Central memory CD8-positive, alpha-beta T cell (primary cell): Measurements from ENCODE around the gene GNAT2.
A peak's percentile ranks its signal among the peaks of the same experiment; 100 is the strongest.

Experiments used
- ATAC-seq: fragments of 150-1000 bp; cut with Tn5 transposase; replicated peaks from 2 replicates; pipeline ENCODE4 v1.10.0; 2022; ENCODE audit warnings: mild to moderate bottlenecking, moderate FRiP score, moderate number of reproducible peaks; ENCODE audit not compliant: poor library complexity, severe bottlenecking; ENCODE audit errors: extremely low read depth
- DNase-seq, 2 donors: peaks; one replicate each; pipeline ENCODE4 v3.0.0; 2021; ENCODE audit warnings: low spot score in 2 of 2
- H3K27ac Mint-ChIP-seq: one replicate; pipeline ENCODE4 v1.8.0; 2022; ENCODE audit warnings: low read depth, mild to moderate bottlenecking, moderate library complexity, mixed read lengths
- H3K27me3 Mint-ChIP-seq: one replicate; pipeline ENCODE4 v1.8.0; 2022; ENCODE audit warnings: mixed read lengths
- H3K36me3 Mint-ChIP-seq: one replicate; pipeline ENCODE4 v1.8.0; 2022; ENCODE audit warnings: mild to moderate bottlenecking, moderate library complexity, mixed read lengths; ENCODE audit not compliant: insufficient read depth
- H3K4me1 Mint-ChIP-seq: one replicate; pipeline ENCODE4 v1.8.0; 2022; ENCODE audit warnings: mixed read lengths
- H3K4me3 Mint-ChIP-seq: one replicate; pipeline ENCODE4 v1.8.0; 2022; ENCODE audit warnings: mild to moderate bottlenecking, moderate library complexity, mixed read lengths
- H3K9me3 Mint-ChIP-seq: one replicate; pipeline ENCODE4 v1.8.0; 2022; ENCODE audit warnings: mixed read lengths

The GNAT2 gene

DNA sequence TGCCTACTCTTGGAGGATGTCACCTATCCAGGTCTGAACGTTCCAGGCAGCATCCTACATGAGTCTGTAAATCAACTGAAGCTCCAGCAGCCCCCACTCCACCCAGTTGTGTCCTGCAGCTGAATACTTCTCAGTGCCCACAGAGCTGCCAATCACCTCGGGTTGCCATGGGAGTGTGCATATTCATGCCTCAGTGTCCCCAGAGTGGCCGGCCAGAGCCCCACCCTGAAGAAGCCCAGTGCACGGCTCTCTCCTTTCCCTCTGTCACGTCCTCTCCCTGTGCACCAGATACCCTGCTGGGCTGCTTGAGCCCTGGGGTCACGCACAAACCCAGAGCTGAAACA, 20.4 kb upstream of the GNAT2 start:
- no peak overlapping the region for H3K4me3 Mint-ChIP-seq
- H3K27ac Mint-ChIP-seq, result no peak overlapping the region
- ATAC-seq, result no peak
- no peaks in the 10 kb centered on the region for H3K9me3 Mint-ChIP-seq
- peaks cover 5% of the 10 kb centered on the region for H3K36me3 Mint-ChIP-seq
- H3K27me3 Mint-ChIP-seq, result peaks cover 8% of the 10 kb centered on the region
- peak in 1 of 2 donors; percentile 9 for DNase-seq
- H3K4me1 Mint-ChIP-seq, result peaks cover 7% of the 10 kb centered on the region

DNA sequence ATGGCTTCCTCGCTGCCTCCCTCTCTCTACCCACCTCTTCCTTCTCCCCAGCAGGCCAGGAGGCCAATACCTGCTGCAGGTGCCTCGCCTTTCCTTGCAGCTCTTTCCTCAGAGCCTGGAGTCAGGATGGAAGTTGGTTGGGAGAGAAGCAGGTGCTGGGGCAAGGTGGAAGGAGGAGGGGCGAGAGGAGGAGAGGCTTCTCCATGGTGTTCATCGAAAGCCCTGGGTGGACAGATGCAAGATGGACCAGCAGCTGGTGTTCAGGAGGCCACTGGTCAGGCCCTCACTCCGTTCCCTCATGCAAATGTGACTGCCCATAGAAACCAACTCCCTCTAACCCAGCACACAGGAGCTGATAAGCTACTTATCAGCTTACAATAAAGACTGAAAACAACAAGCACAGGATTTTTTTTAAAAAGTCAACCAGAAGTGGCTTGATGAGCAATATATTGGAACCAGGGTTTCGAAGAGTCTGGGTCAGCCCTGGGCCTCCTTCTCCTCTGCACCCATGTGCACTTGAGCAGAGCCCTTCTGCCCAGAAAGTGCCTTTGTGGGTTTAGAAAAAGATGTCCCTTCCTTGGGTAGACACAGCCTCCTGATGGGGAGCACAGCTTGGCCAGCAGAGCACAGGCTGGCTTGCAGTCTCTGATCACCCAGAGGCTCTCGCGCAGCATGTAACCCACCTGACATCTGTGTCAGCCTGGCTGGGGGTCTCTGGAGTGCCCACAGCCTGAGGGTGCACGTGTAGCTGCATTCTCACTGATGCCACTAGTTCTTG, 19.8 kb upstream of the GNAT2 start:
- no peaks in the 10 kb centered on the region for H3K9me3 Mint-ChIP-seq
- H3K4me1 Mint-ChIP-seq, result peaks cover 12% of the 10 kb centered on the region
- peak in 1 of 2 donors; percentile 6 for DNase-seq
- H3K36me3 Mint-ChIP-seq, result peaks cover 5% of the 10 kb centered on the region
- H3K27me3 Mint-ChIP-seq, result peaks cover 8% of the 10 kb centered on the region
- H3K27ac Mint-ChIP-seq, result no peak overlapping the region
- ATAC-seq, result no peak
- no peak overlapping the region for H3K4me3 Mint-ChIP-seq

DNA sequence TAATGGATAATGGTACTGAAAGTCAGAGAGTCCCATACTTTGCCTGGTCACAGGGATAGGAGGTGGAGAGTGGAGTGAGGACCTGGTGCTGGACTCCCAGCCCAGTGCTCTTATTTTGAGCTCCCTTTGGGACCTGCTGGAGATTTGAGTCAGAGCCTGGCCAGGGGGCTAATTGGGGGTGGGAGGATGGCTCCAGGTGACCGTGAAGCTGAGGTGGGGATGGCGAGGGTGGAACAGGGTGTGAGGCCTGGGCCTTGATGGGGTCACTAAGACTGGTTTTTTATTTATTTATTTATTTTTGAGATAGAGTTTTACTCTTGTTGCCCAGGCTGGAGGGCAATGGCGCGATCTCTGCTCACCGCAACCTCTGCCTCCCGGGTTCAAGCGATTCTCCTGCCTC, 18.0 kb upstream of the GNAT2 start:
- Mint-ChIP-seq H3K36me3 (peaks cover 2% of the 10 kb centered on the region), H3K4me1 (peaks cover 12% of the 10 kb centered on the region), H3K9me3 (no peaks in the 10 kb centered on the region), H3K4me3 (no peak overlapping the region), H3K27me3 (peaks cover 8% of the 10 kb centered on the region), H3K27ac (peak overlapping the region; percentile 13)
- no peak for ATAC-seq
- DNase-seq, result peak in 1 of 2 donors; percentile 3

DNA sequence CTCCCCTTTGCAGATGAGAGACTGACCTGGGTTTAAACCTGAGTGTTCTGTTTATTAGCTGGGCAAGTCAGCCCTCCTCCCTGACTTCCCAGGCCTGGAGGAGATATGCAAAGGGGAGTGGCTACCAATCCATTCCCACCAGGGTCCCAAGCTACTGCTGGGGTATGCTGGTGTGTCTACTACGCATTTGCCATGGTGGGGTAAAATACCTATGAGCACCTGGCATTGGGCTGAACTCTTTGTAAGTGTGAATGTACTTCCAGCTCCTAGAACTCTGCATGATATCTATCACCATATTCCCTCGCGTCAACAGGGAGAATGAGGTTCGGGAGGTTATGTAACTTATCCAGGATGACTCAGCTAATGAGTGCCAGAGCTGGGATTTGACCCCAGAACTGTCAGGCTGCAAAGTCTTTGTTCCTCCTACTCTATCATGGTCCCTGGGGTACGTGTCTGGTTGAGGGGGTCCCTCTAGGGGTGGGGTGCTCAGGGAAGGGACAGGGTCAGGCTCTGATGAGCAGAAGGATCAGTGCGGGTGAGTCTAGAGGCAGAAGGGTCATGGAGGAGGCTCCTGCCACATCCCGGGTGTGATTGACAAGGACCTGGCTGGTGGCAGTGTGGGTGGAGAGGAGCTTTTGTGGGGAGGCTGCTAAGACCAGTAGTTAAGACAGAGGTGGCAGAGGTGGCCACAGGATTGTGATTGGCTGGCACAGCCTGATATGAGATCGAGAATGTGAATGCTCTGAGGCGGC, 17.0 kb upstream of the GNAT2 start:
- Mint-ChIP-seq H3K4me3 (no peak overlapping the region), H3K27me3 (peaks cover 8% of the 10 kb centered on the region), H3K4me1 (peaks cover 12% of the 10 kb centered on the region), H3K9me3 (no peaks in the 10 kb centered on the region), H3K27ac (peak overlapping the region; percentile 13), H3K36me3 (peaks cover 2% of the 10 kb centered on the region)
- ATAC-seq (no peak), DNase-seq (peak in 1 of 2 donors; percentile 5)

DNA sequence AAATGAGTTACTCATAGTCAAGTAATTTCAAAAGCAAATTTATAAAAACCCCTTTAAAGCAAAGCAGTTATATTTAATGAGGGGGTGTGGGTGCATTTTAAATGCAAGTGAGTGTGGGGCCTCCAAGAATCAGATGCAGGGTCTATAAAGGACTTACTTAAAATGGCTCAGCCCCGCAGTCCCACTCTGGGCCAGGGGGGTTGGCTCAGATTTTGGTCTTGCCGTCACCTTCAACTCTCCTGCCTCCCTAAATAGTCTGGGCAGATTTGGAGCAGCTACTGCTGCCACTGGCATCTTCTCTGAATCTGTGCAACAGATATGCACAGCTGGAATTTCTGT, 16.4 kb upstream of the GNAT2 start:
- no peak overlapping the region for H3K4me3 Mint-ChIP-seq
- H3K36me3 Mint-ChIP-seq, result peaks cover 8% of the 10 kb centered on the region
- H3K9me3 Mint-ChIP-seq, result no peaks in the 10 kb centered on the region
- DNase-seq, result no peak
- H3K27me3 Mint-ChIP-seq, result peaks cover 8% of the 10 kb centered on the region
- no peak overlapping the region for H3K27ac Mint-ChIP-seq
- ATAC-seq, result no peak
- H3K4me1 Mint-ChIP-seq, result peaks cover 12% of the 10 kb centered on the region

DNA sequence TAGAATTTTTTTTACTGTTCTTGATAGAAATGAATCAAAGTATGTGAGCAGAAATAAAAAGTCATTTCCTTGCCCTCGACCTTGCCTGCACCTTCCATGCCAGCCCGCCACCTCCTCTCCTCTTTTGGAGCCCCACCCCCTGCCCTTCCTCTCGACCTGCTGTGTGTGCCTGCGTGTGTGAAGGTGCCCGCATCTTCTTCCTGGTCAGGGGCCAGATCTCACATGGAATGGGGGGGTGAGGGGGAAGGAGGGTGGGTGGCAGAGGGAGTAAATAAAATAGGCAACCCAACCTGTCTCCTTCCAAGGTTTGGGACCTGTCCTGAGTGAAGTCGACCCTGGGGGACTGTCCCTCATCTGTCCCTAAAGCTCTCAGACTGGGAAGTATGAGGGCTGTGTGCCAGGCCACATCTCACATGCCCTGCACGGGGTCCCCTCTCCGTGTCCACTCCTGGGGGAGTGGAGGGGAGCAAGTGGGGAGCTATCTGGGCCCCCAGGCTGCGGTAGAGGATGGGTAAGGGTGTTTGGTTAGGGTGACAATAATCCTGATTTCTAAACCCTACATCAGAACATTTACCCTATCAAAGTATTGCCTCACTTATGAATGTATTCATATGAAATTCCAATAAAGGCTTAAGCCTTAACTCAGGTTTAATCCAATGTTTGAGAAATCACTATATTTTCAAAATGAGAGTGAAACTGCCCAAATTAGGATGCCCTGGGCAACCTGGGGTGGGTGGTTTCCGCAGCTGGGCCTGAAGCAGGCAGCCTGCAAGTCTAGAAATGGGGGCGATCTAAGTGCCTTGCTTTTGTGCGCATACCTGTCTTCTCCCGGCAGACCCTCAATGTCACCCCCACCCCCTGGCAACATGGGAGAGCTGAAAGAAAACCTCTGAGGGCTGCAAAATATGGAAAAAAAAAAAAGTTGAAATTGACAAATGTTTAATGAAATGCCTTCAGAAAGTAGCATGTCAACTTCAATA, 15.6 kb upstream of the GNAT2 start:
- Mint-ChIP-seq H3K4me3 (no peak overlapping the region), H3K9me3 (no peaks in the 10 kb centered on the region), H3K27me3 (peaks cover 4% of the 10 kb centered on the region), H3K36me3 (peaks cover 9% of the 10 kb centered on the region), H3K4me1 (peaks cover 8% of the 10 kb centered on the region), H3K27ac (peak overlapping the region; percentile 25)
- ATAC-seq (no peak), DNase-seq (peak in 1 of 2 donors; percentile 6)

DNA sequence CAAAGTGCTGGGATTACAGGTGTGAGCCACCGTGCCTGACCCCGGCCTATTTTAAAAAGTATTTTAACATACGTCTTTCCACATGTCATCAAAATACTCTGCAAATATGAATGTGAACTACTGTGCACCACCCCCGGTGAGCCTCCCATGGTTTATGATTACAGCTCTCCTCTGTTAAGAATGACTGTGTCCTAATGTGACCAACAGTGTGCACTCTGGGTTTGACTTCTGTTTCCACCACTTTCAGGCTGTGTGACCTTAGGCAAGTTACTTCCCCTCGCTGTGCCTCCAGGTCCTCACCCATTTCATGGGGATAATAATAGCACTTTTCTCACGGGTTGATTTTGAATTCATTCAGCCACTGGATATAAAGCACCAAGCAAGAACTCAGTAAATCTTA, 14.9 kb upstream of the GNAT2 start:
- Mint-ChIP-seq H3K4me1 (peaks cover 6% of the 10 kb centered on the region), H3K9me3 (no peaks in the 10 kb centered on the region), H3K36me3 (peaks cover 13% of the 10 kb centered on the region), H3K4me3 (no peak overlapping the region), H3K27me3 (no peaks in the 10 kb centered on the region), H3K27ac (no peak overlapping the region)
- ATAC-seq (no peak), DNase-seq (no peak)

DNA sequence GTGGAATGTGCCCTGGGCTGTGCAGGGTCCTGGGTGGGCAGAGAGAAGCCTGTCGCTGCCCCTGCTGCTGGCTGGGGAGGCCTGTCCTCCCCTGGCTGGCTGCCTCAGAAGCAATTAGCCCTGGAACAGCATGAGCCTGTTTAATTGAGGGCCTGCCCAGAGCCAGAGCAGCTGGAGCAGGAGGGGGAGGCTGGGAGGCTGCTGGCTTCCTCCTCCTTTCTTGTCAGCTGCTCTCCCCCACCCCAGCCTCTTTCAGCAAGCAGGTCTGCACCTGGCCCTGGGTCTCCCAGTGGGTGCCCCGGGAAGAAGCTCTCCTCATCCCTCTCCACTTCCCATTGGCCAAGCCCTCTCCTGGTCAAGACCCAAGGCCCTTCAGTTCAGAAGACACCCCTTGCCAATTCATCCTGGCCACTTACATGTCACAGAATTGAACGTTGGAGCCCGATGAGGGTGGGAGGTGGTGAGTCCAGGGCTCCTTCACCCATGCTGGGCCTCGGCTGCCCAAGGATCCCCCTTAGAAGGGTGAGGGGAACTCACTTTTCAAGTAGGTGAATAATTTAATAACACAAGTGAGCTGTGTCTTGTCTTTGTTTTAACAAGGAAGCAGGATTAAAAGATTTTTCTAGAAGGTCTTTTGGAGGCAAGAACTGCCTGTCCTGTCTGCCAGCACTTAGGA, 13.4 kb upstream of the GNAT2 start:
- Mint-ChIP-seq H3K27me3 (no peaks in the 10 kb centered on the region), H3K4me3 (no peak overlapping the region), H3K4me1 (peaks cover 6% of the 10 kb centered on the region), H3K36me3 (peaks cover 15% of the 10 kb centered on the region), H3K9me3 (no peaks in the 10 kb centered on the region), H3K27ac (no peak overlapping the region)
- DNase-seq (peak in 1 of 2 donors; percentile 7), ATAC-seq (no peak)

DNA sequence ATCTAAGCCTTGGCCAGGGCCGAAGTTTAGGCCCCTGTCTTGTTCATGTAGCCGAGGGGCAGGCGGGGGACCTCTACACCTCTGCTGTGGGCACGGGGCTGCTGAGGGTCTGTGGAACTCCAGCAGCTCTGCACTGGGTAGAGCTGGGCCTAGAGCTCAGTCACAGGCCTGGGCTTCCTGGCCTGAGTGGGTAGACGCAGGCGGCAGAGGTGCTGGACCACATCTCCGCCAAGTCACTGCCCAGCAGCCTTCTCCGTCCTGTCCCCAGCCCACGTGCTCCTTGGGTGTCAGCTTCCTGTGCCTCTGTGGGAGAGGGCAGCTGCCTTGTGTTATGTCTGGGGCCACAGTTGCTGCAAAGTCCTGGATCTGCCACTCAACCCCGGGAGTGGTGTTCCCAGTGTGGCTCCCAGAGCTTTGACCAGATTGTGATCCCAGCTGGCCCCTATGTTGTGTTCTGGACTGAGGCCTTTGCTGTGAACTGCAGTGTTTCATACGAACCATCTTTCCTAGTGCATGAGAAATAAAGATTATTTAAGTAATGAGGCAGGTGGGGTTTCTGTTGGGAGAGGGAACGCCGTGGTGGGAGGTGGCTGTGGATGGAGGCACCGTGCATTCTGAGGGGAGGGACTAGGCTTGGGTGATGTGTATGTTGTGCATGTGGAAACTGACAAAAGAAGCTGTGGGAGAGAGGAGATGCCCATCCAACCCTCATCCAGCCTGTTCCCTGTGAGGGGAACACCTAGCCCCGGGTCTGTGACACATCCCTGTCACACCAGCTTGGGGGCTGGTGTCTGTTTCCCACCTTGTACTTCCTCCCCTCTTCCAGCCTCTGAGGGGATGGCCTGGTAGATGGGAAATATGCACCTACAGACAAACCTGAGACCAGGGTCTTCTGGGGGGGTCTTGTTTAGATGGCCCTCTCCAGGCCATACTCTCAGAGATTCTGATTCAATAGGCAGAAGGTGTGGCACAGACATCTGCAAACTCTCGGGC, 12.4 kb upstream of the GNAT2 start:
- no peak for ATAC-seq
- Mint-ChIP-seq H3K4me3 (no peak overlapping the region), H3K36me3 (peaks cover 20% of the 10 kb centered on the region), H3K9me3 (no peaks in the 10 kb centered on the region), H3K27ac (peak overlapping the region; percentile 14), H3K4me1 (peaks cover 6% of the 10 kb centered on the region), H3K27me3 (no peaks in the 10 kb centered on the region)
- DNase-seq, result peak in 1 of 2 donors; percentile 7

DNA sequence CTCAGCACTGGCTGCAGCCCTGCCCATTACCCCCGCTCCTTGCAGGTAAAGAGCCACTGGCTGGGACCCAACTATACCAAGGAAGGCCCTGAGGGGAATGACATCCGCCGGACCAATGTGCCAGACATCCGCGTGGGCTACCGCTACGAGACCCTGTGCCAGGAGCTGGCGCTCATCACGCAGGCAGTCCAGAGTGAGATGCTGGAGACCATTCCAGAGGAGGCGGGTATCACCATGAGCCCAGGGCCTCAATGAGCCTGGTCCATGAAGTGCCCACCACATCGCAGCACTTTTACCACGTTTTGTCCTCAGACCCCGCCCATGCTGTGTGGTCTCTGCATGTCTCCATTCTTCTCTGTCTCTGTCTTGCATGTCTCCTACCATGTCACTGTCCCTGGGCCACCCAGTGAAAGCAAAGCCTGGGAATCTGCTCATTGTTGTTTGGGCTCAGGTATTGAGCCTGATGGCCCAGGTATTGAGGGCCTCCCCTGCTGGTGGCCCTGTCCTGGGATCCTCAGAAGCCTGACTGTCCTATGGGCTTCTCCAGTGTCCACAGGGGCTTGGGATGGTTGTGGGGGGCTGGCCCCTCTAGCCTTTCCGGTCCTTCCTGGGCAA, 11.6 kb upstream of the GNAT2 start:
- Mint-ChIP-seq H3K9me3 (no peaks in the 10 kb centered on the region), H3K36me3 (peaks cover 21% of the 10 kb centered on the region), H3K4me1 (peaks cover 6% of the 10 kb centered on the region), H3K27ac (no peak overlapping the region), H3K27me3 (no peaks in the 10 kb centered on the region), H3K4me3 (no peak overlapping the region)
- ATAC-seq, result no peak
- no peak for DNase-seq
